GM18498 (cell line): Measurements from ENCODE around the gene GPR132.
"Not testable (repeated sequence)": the region's sequence is repeated elsewhere in the genome, so short reads cannot be mapped to it uniquely, and the experiment has no call there.

Experiments used
- ATAC-seq: cut with Tn5 transposase; IDR thresholded peaks from one replicate; pipeline ENCODE4 v1.9.1; 2021; ENCODE audit warnings: mild to moderate bottlenecking, moderate library complexity; ENCODE audit not compliant: unreplicated experiment

Gene GPR132

GRCh38 chr14:105076296-105076804 lies 11.1 kb upstream of the GPR132 start:
- ATAC-seq: no peak

- ATAC-seq: no peak
Measured at GRCh38 chr14:105075379-105076295, 10.4 kb upstream of the GPR132 start.

DNA sequence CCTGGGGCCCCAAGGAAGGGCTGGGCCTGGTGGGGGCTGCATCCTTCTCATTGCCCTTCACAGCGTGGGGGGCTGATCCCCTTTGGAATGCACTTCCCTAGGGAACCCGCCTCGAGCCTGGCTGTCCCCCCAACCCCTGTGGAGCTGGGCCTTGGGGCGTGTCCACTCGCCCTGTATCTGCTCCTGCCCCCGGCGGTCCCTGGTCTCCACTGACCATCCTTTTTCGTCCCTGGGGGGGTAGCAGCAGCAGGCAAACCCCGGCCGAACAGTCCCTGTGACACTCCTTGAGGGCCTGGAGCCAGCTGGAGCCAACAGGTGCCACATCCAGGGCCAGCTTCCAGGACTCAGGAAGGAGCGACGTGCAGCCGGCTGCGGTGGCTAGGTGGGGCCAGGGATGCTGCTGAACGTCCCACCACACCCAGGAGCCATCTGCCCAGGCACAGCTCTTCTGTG lies 9.4 kb upstream of the GPR132 start:
- ATAC-seq: no peak

DNA sequence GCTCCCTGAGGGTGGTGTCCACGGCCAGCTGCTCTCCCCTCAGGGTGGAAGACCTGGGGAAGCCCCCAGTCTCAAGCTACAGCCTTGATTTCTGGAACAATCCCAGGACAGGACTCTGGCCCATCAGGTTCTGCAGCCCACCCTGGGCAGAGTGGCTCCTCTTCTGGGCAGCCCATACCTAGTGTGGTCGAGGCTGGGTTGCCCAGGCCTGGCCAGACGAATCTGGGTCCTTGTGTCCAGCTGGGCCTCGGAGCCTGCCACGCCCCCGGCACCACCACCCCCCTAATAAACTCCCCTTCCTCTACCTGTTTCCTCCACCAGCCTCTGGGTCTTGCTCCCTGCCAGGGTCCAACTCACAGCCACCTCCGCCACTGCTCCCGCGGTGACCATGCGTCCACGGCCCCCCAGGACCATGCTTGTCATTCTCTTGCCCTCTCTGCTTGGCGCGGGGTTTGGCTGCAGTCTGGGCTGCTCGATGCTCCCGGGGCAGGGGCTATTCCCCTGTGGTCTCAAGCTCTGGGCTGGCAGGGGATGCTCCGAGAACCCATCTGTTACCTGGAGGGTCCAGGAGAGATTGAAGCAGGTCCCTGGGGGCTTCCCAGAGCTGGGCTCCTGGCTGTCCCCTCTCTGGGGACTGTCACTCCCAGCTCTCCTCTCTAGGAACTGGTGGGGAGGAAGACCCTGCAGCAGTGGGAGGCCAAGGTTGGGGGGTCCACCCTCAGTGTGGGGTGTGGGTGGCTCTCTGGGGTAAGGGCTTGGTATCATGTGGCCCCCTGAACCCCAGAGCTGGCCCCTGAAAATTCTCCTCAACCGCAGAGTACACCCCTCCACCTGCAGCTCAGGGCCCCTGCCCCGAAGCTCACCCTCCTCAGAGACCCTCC lies 8.7 kb upstream of the GPR132 start:
- no peak for ATAC-seq

DNA sequence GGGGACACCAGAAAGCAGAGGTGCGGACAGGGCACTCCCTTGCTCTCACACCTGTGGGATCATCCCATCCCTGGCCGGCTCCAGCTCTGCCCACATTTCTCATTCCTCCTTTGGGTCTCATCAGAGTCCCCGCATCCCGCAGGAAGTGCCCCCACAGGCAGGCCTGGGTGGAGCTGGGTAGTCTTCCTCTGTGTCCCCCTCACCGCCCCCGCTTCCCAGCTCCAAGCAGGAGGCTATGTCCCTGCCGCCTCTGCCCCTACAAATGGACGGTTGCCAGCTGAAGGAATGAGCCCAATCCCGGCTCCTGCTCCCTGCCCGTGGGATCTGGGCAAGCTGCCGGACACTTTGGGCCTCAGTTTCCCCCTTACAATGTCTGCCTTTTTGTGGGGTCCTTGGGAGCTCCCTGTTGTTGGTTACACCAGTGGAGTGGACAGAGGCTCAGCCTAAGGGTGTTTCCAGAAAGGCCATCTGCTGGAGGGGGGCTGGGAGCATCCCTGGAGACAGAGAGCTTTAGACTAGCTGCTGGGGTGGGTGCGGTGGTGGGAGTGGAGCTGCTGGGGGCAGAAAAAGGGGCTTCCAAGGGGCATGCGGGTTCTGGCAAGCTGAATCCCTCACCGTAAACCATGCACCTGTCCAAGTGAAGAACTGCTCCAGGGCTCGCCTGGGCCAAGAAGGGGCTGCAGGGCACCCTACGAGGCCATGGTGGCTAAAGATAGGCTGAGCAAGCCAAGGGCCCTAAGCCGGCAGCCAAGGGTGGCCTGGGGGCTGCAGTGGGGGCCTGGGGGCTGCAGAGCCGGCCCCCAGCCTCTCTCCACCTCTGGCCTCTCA lies 7.9 kb upstream of the GPR132 start:
- ATAC-seq: no peak

DNA sequence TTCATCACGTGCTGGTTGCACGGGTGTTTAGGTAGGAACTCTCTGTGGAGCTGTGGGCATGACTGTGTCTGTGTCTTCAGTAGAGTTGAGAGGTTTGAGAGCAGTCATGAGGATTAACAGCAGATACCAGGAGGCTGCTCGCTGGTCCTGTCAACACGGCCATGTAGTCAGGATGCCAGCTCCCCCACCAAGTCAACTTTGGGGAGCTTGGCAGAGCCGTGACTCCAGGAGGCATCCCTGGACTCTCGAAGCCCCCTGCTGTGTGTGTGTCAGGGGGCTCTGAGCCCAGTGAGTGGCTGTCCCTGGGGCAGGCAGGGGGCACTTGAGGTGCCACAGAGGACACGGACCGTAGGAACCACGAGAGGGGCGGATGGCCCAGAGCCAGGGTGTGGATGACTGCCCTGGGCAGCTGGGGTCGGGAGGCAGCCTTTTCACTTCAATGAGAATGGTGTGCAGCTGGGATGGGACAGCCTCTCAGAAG lies 7.2 kb upstream of the GPR132 start:
- ATAC-seq: no peak

GRCh38 chr14:105071942-105072341 lies 6.7 kb upstream of the GPR132 start:
- no peak for ATAC-seq

GRCh38 chr14:105071326-105071725 lies 6.1 kb upstream of the GPR132 start:
- no peak for ATAC-seq

DNA sequence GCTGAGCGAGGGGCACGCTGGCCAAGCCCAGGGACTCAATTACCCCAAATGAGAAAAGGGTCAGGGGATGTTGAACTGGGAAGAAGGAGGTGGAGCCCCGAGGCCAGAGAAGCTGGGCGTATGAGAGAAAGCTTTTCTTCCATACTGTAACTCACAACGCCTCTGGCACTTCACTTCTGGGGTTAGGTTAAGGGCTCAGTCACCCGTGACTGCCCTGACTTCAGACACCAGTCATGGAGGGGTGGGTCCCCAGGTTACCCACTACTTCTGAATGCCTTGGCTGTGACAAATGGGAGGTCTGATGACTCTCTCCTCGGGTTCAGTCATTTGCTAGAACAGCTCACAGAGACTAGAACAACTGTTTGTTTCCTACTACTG lies 5.5 kb upstream of the GPR132 start:
- ATAC-seq: peak; percentile 28

GRCh38 chr14:105069871-105070759 lies 4.9 kb upstream of the GPR132 start:
- ATAC-seq: peak; percentile 2

DNA sequence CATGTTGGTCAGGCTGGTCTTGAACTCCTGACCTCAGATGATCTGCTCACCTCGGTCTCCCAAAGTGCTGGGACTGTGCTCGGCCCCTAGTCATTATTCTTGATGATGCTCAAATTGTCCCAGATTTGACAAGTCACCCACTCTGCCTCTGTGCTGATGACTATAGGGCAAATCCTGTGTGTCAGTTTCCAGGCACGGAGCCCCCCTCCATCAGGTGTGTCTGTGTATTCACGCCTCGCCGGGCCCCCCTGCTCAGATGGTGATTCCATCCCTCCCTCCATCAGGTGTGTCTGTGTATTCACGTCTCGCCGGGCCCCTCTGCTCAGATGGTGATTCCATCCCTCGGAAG lies 4.3 kb upstream of the GPR132 start:
- no peak for ATAC-seq

DNA sequence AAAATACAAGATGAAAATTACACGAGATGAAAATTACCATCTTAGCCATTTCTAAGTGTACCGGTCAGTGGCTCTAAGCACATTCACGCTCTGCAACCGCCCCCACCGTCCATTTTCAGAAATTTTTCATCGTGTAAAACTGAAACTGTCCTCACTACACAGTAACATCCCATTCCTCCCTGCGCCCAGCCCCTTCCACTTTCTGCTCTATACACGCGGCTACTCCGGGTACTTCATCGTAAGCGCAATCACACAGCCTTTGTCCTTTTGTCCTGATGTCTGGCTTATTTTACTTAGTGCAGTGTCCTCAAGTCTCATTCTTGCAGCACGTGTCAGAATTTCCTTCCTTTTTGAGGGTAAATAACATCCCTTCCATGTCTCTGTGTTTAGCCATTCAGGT lies 3.6 kb upstream of the GPR132 start:
- no peak for ATAC-seq

- no peak for ATAC-seq
Measured at GRCh38 chr14:105067969-105068301, 2.7 kb upstream of the GPR132 start.

DNA sequence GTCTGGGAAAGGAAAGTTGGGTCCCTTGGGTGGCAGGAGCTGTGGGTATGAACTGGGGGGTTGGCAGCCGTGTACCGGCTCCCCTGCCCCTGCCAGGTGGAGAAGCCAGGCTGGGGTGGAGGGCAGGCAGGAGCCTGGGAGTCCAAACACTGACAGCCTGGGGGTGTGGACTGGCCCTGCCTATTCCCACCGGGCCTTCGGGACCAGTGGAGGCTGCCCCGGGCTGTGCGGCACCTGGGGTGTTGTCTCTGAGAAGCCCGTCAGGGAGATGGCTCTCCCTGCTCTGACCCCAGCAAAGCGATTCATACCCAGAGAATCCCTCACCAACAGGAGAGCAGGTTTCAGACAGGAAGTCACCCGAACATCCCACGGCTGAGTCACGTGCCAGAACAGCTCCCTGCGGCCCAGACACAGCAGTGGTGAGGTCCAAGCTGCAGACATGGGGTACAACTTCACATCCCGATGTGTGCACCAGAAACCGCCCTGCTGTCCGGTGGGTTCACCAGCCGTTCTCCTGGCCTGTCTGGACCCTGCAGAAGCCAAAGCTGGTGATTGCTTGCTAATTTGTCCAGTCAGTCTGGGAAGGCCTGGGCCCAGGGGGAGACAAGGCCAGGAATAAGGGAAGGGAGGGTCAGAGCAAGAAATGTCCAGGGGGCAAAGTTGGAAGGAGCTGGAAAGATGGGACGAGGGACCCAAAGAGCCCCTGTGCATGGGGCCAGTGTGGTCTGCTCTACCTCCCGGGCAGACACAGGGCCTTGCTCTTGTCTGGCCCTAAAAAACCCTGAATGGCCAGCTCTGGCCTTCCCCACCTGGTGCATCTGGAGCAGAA lies 2.1 kb upstream of the GPR132 start:
- no peak for ATAC-seq

GRCh38 chr14:105066240-105067071 lies 1.2 kb upstream of the GPR132 start:
- ATAC-seq: no peak

DNA sequence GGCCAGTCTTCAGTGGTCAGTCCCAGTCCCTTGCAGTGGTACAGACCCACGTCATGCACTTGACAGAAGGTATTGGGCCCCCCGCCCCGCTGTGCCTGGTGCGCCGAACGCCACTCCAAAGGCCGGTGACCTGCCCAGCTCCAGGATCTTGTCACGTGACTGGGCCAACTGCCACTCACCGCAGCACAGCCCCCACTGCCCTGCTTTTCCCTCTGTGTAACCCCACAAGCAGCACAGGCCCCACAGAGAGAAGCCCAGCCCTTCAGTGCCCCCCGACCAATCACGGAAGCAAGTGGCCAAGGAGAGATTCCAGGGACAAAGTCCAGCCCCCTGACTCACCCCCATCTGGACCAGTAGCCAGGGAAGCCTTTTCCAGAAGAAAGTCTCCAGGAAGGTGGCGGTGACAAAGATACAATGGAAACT lies 498 bp downstream of the GPR132 start:
- no peak for ATAC-seq

DNA sequence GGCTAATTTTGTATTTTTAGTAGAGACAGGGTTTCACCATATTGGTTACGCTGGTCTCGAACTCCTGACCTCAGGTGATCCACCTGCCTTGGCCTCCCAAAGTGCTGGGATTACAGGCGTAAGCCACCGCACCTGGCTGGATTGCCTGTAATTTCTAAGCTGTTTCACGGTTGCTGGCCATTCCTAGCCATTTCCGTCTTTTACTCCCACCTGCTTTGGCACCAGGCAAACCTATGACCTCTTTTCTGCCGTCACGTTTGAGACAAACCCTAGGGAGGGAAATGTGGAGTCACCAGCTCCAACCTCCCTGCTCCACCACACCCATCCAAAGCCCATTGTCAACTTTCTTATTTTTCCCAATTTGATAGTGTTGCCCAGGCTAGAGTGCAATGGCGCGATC lies 1.2 kb downstream of the GPR132 start:
- ATAC-seq: no peak

DNA sequence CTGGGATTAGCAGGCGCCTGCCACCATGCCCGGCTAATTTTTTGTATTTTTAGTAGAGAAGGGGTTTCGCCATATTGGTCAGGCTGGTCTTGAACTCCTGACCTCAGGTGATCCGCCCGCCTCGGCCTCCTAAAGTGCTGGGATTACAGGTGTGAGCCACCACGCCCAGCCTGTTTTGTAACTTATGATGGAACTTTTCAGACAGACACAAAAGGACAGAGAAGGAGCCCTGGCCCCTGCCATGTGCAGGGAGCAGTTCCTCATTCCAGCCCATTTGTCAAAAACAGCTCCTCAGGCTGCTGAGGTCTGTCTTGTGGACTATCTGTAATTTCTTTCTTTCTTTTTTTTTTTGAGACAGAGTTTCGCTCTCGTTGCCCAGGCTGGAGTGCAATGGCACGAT lies 1.7 kb downstream of the GPR132 start:
- ATAC-seq: not testable (repeated sequence)
